Measurements from ENCODE around the gene CNN2.

GRCh38 chr19:1006711-1007398 lies 19.6 kb upstream of the CNN2 start:
- TF ChIP-seq POLR2AphosphoS5 (IDR thresholded peaks at IDR 0.05; ENCODE audit: borderline replicate concordance, low read depth, low read length) (no peak), EZH2 (IDR thresholded peaks at IDR 0.05) (no peak), FOXP2 (optimal IDR thresholded peaks at IDR 0.05; ENCODE audit: control extremely low read depth, extremely low read length, insufficient read depth) (no peak)
